GM12865 (cell line): ENCODE results near the gene NACA.

ENCODE experiments used
- DNase-seq: peaks from one replicate; pipeline ENCODE4 v3.0.0; 2010; ENCODE audit warnings: low read depth
- H3K4me3 ChIP-seq: 2 replicates; pipeline ENCODE4 v1.5.1; 2011; ENCODE audit warnings: mild to moderate bottlenecking, low read depth, low read length, control low read depth
- CTCF ChIP-seq: IDR thresholded peaks from 2 replicates; pipeline ENCODE4 v1.5.1; 2011; ENCODE audit warnings: low read length, control low read depth, low read depth, inconsistent platforms; ENCODE audit not compliant: insufficient read depth; ENCODE audit errors: missing control alignments

NACA gene

GRCh38 chr12:56684745-56685359, 40.2 kb downstream of the NACA start:
- DNase-seq: no peak
- peak overlapping the region; percentile 62 for H3K4me3 ChIP-seq
- no peak for TF ChIP-seq CTCF

DNA sequence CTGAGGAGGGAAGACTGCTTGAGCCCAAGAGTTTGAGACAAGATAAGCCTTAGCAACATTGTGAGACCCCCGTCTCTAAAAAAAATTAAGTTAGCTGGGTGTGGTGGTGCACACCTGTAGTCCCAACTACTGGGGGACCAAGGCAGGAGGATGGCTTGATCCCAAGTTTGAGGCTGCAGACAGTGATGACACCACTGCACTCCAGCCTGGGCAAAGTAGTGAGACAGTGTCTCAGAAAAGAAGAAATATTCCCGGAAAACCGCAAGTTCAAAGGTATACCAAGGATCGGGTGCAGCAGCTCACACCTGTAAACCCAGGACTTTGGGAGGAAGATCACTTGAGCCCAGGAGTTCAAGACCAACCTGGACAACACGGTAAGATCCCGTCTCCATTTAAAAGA, 42.8 kb downstream of the NACA start:
- TF ChIP-seq CTCF: no peak
- peak overlapping the region; percentile 62 for H3K4me3 ChIP-seq

GRCh38 chr12:56679883-56680575, 45.1 kb downstream of the NACA start:
- DNase-seq: no peak
- H3K4me3 ChIP-seq: no peak overlapping the region
- TF ChIP-seq CTCF: no peak

More for the DNA sequence above, 42.8 kb downstream of the NACA start:
- DNase-seq: no peak

- TF ChIP-seq CTCF: no peak
- H3K4me3 ChIP-seq: no peak overlapping the region
- no peak for DNase-seq
Measured at GRCh38 chr12:56678852-56679251, 46.2 kb downstream of the NACA start.

DNA sequence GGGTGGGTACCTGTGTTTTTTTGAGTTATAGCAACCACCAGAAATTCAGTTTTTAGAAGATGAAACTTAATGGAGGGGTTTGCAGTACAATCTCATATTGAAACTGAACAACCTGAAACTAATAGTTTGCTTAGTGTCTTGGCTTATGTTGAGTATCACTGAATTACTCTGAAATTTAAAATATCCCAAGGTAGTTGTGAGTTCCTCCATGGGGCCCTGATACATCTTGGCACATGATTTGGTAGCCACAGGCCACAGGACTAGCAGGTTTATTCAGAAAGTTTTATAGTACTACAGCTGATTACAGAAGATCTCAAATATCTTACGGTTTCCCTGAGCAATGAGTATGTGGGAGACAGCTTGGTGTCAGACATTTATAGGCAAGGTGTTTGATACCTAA, 47.4 kb downstream of the NACA start:
- no peak overlapping the region for H3K4me3 ChIP-seq
- no peak for TF ChIP-seq CTCF
- peak; percentile 64 for DNase-seq

DNA sequence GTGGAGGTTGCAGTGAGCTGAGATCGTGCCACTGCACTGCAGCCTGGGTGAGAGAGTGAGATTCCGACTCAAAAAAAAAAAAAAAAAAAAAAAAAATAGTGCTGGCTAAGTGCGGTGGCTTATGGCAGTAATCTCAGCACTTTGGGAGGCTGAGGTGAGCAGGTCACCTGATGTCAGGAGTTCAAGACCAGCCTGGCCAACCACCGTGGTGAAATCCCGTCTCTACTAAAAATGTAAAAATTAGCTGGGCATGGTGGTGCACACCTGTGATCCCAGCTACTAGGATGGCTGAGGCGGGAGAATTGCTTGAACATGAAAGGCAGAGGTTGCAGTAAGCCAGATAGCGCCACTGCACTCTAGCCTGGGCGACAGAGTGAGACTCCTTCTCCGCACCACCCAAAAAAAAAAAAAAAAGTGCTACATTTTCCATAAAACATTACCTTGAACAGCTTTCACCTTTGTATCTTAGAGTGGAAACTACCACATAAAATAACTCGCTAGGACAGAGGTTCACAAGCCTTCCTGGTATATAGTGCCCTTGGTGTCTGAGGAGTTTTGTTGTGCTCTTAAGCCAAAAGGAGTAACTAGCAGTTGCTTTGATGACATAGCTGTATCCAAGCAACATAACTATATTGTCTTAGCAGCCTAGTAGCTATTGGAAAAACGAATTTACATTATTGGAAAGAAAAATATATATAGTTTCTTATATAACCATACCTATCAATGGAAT, 48.1 kb downstream of the NACA start:
- no peak overlapping the region for H3K4me3 ChIP-seq
- TF ChIP-seq CTCF: no peak
- no peak for DNase-seq
